Osteocyte (in vitro differentiated cells): ENCODE measurements around the gene SF3B3. TPM values are rescaled to one million over a fixed set of nuclear protein-coding genes. Genes with fewer than 3 reads are reported as not detected.
A peak's percentile ranks its signal among the peaks of the same experiment; 100 is the strongest.

Experiments used
- DNase-seq: peaks from one replicate; pipeline ENCODE4 v3.0.0; 2021; ENCODE audit warnings: mixed read lengths; ENCODE audit not compliant: unreplicated experiment; ENCODE audit errors: extremely low spot score
- H3K27ac Mint-ChIP-seq: one replicate; pipeline ENCODE4 v1.8.0; 2021; ENCODE audit warnings: mild to moderate bottlenecking, mixed read lengths; ENCODE audit not compliant: unreplicated experiment
- H3K27me3 Mint-ChIP-seq: one replicate; pipeline ENCODE4 v1.8.0; 2021; ENCODE audit warnings: mixed read lengths; ENCODE audit not compliant: unreplicated experiment
- H3K36me3 Mint-ChIP-seq: one replicate; pipeline ENCODE4 v1.8.0; 2021; ENCODE audit warnings: mixed read lengths; ENCODE audit not compliant: unreplicated experiment
- H3K4me1 Mint-ChIP-seq: one replicate; pipeline ENCODE4 v1.8.0; 2021; ENCODE audit warnings: mixed read lengths; ENCODE audit not compliant: unreplicated experiment
- H3K4me3 Mint-ChIP-seq: one replicate; pipeline ENCODE4 v1.8.0; 2021; ENCODE audit warnings: mild to moderate bottlenecking, moderate library complexity, mixed read lengths; ENCODE audit not compliant: unreplicated experiment
- H3K9me3 Mint-ChIP-seq: one replicate; pipeline ENCODE4 v1.8.0; 2021; ENCODE audit warnings: mixed read lengths; ENCODE audit not compliant: unreplicated experiment
- CTCF ChIP-seq: fragments of 200-600 bp; sonication (generic); IDR thresholded peaks from 2 replicates; pipeline ENCODE4 v1.5.0; 2021; ENCODE audit warnings: antibody characterized with exemption, mild to moderate bottlenecking, moderate library complexity
- total RNA-seq: library from RNA; stranded (reverse); gene quantifications from 2 replicates; pipeline ENCODE4 v1.2.1, GENCODE V29; 2021

Gene SF3B3
- total RNA-seq, 1 donor from 2014 or later = 307 TPM

GRCh38 chr16:70565053-70565452, 41.4 kb downstream of the SF3B3 start:
- Mint-ChIP-seq H3K27ac (peak overlapping the region; percentile 31), H3K9me3 (no peaks in the 10 kb centered on the region), H3K4me1 (peaks cover 9% of the 10 kb centered on the region), H3K36me3 (peaks cover 81% of the 10 kb centered on the region), H3K4me3 (no peak overlapping the region), H3K27me3 (no peaks in the 10 kb centered on the region)
- no peak for TF ChIP-seq CTCF
- no peak for DNase-seq

GRCh38 chr16:70568601-70569237, 45.1 kb downstream of the SF3B3 start:
- peaks cover 43% of the 10 kb centered on the region for H3K4me1 Mint-ChIP-seq
- no peaks in the 10 kb centered on the region for H3K9me3 Mint-ChIP-seq
- no peak for DNase-seq
- H3K27ac Mint-ChIP-seq = peak overlapping the region; percentile 74
- no peaks in the 10 kb centered on the region for H3K27me3 Mint-ChIP-seq
- no peak overlapping the region for H3K4me3 Mint-ChIP-seq
- TF ChIP-seq CTCF = no peak
- H3K36me3 Mint-ChIP-seq = peaks cover 76% of the 10 kb centered on the region

GRCh38 chr16:70569752-70570151, 46.1 kb downstream of the SF3B3 start:
- TF ChIP-seq CTCF = no peak
- no peaks in the 10 kb centered on the region for H3K9me3 Mint-ChIP-seq
- peaks cover 52% of the 10 kb centered on the region for H3K4me1 Mint-ChIP-seq
- H3K27me3 Mint-ChIP-seq = no peaks in the 10 kb centered on the region
- no peak for DNase-seq
- H3K4me3 Mint-ChIP-seq = no peak overlapping the region
- H3K27ac Mint-ChIP-seq = peak overlapping the region; percentile 48
- H3K36me3 Mint-ChIP-seq = peaks cover 67% of the 10 kb centered on the region

GRCh38 chr16:70570967-70571570, 47.5 kb downstream of the SF3B3 start:
- H3K4me3 Mint-ChIP-seq = no peak overlapping the region
- no peak for TF ChIP-seq CTCF
- no peaks in the 10 kb centered on the region for H3K9me3 Mint-ChIP-seq
- H3K27me3 Mint-ChIP-seq = no peaks in the 10 kb centered on the region
- H3K36me3 Mint-ChIP-seq = peaks cover 59% of the 10 kb centered on the region
- peaks cover 63% of the 10 kb centered on the region for H3K4me1 Mint-ChIP-seq
- no peak for DNase-seq
- H3K27ac Mint-ChIP-seq = peak overlapping the region; percentile 76

GRCh38 chr16:70571623-70572022, 48.0 kb downstream of the SF3B3 start:
- Mint-ChIP-seq H3K27ac (peak overlapping the region; percentile 97), H3K36me3 (peaks cover 56% of the 10 kb centered on the region), H3K27me3 (no peaks in the 10 kb centered on the region), H3K9me3 (no peaks in the 10 kb centered on the region), H3K4me1 (peaks cover 69% of the 10 kb centered on the region), H3K4me3 (no peak overlapping the region)
- TF ChIP-seq CTCF = no peak
- DNase-seq = no peak
